Esophagus squamous epithelium (tissue), 5 donors: ENCODE measurements around the gene TMEM129. TPM values are rescaled to one million over a fixed set of nuclear protein-coding genes. Genes with fewer than 3 reads are reported as not detected.

ENCODE experiments used
- DNase-seq: peaks from one replicate; lab custom pipeline; 2025; lab: John Stamatoyannopoulos, UW
- H3K27ac ChIP-seq, 4 donors: fragments of 200-600 bp; sonication (generic); one replicate each; pipeline ENCODE4 v1.5.1; 2016 to 2019; ENCODE audit warnings: mild to moderate bottlenecking in 1 of 4
- H3K27me3 ChIP-seq, 4 donors: fragments of 200-600 bp; sonication (generic); 1 replicate in 3 of 4; 2 replicates in 1 of 4; pipeline versions ENCODE4 v1.5.1 to v1.6.0; 2017 to 2021; ENCODE audit warnings: antibody characterized with exemption in 1 of 4
- H3K36me3 ChIP-seq, 3 donors: fragments of 200-600 bp; sonication (generic); one replicate each; pipeline ENCODE4 v1.5.1; 2016 to 2019
- H3K4me1 ChIP-seq, 3 donors: fragments of 200-600 bp; sonication (generic); one replicate each; pipeline ENCODE4 v1.5.1; 2017 to 2019
- H3K4me3 ChIP-seq, 4 donors: fragments of 200-600 bp; sonication (generic); 1 replicate in 3 of 4; 2 replicates in 1 of 4; pipeline ENCODE4 v1.5.1; 2016 to 2019; ENCODE audit warnings: mild to moderate bottlenecking in 2 of 4, moderate library complexity in 1 of 4
- H3K9me3 ChIP-seq, 3 donors: fragments of 200-600 bp; sonication (generic); one replicate each; pipeline ENCODE4 v1.5.1; 2016 to 2019
- CTCF ChIP-seq, 6 experiments: fragments of 450-650 bp in 4 of 6; fragments of 200-600 bp in 2 of 6; sonication (generic) in 2 of 6; IDR thresholded peaks; one replicate each; pipeline ENCODE4 v1.5.1; 2016 to 2019; ENCODE audit warnings: antibody characterized with exemption in 6 of 6, mild to moderate bottlenecking in 4 of 6, moderate library complexity in 4 of 6
- POLR2A ChIP-seq, 4 donors: fragments of 450-650 bp; IDR thresholded peaks; one replicate each; pipeline ENCODE4 v1.6.1; 2017; ENCODE audit warnings: antibody characterized with exemption in 4 of 4, mild to moderate bottlenecking in 4 of 4, moderate library complexity in 3 of 4
- WGBS, 2 donors: methylation state at CpG; one replicate each; pipeline ENCODE4 v1.1.5; 2018; 5-methylcytosine and 5-hydroxymethylcytosine counted together
- intact Hi-C: fragments of 100-400 bp; cut with DNase I; formaldehyde crosslinking; loops from one replicate; pipeline ENCODE4 v1.15.0; 2022
- total RNA-seq, 4 donors: library from RNA; depleted of rRNA; stranded (reverse); fragments of >200 nt; gene quantifications; one replicate each; pipeline ENCODE4 v1.1.0, GENCODE V29; 2016
- donor health status: DM: yes; HTN: yes; CAD: no.

TMEM129 gene
- total RNA-seq, 4 donors from 2014 or later, result 30.4 to 47.5 (median 38.3) TPM

- WGBS, 2 donors, result no CpG with 5 or more reads among the region's 3 CpGs
- DNase-seq, result no peak
- TF ChIP-seq CTCF (IDR thresholded peaks at IDR 0.05), result no peak
- TF ChIP-seq POLR2A (IDR thresholded peaks at IDR 0.05), result no peak
- Histone ChIP-seq H3K4me3 (no peak overlapping the region), H3K4me1 (peaks cover 42 to 67% (median 44%) of the 10 kb centered on the region in 3 donors), H3K36me3 (peaks cover 0 to 9% (median 0%) of the 10 kb centered on the region in 3 donors), H3K9me3 (no peaks in the 10 kb centered on the region), H3K27ac (no peak overlapping the region), H3K27me3 (peaks cover 0 to 10% (median 0%) of the 10 kb centered on the region in 4 donors)
- intact Hi-C loops, result loop anchor here (5.0 kb wide), 2 partner anchors 63 to 153 kb away; no protein-coding TSS in a partner anchor
Measured at GRCh38 chr4:1749370-1749769, 28.2 kb upstream of the TMEM129 start.

- TF ChIP-seq CTCF (IDR thresholded peaks at IDR 0.05), result peak; percentile 74 to 90 (median 81)
- no peak for TF ChIP-seq POLR2A (IDR thresholded peaks at IDR 0.05)
- H3K36me3 ChIP-seq, result peaks cover 0 to 17% (median 0%) of the 10 kb centered on the region in 3 donors
- no peak overlapping the region for H3K27ac ChIP-seq
- H3K27me3 ChIP-seq, result peaks cover 0 to 10% (median 0%) of the 10 kb centered on the region in 4 donors
- WGBS, 2 donors, result 0% methylated on average over 4 to 7 of the region's 29 CpGs
- intact Hi-C loops, result loop anchor here (5.0 kb wide), 2 partner anchors 64 to 154 kb away; no protein-coding TSS in a partner anchor
- no peaks in the 10 kb centered on the region for H3K9me3 ChIP-seq
- DNase-seq, result no peak
- H3K4me3 ChIP-seq, result peak overlapping the region in 1 of 4 donors; percentile 32
- H3K4me1 ChIP-seq, result peaks cover 34 to 59% (median 36%) of the 10 kb centered on the region in 3 donors
Measured at GRCh38 chr4:1748465-1748995, 27.4 kb upstream of the TMEM129 start.

GRCh38 chr4:1747603-1747967, 26.5 kb upstream of the TMEM129 start:
- Histone ChIP-seq H3K36me3 (peaks cover 0 to 20% (median 0%) of the 10 kb centered on the region in 3 donors), H3K27ac (no peak overlapping the region), H3K4me3 (no peak overlapping the region), H3K27me3 (peaks cover 0 to 10% (median 0%) of the 10 kb centered on the region in 4 donors), H3K4me1 (peaks cover 25 to 49% (median 26%) of the 10 kb centered on the region in 3 donors), H3K9me3 (no peaks in the 10 kb centered on the region)
- no peak for TF ChIP-seq POLR2A (IDR thresholded peaks at IDR 0.05)
- TF ChIP-seq CTCF (IDR thresholded peaks at IDR 0.05), result no peak
- intact Hi-C loops, result loop anchor here (5.0 kb wide), 2 partner anchors 65 to 155 kb away; no protein-coding TSS in a partner anchor
- no CpG with 5 or more reads among the region's 16 CpGs for WGBS, 2 donors
- DNase-seq, result no peak

GRCh38 chr4:1746919-1747602, 25.9 kb upstream of the TMEM129 start:
- no peak for DNase-seq
- H3K27me3 ChIP-seq, result peaks cover 0 to 10% (median 0%) of the 10 kb centered on the region in 4 donors
- TF ChIP-seq POLR2A (IDR thresholded peaks at IDR 0.05) (no peak), CTCF (IDR thresholded peaks at IDR 0.05) (no peak)
- H3K9me3 ChIP-seq, result no peaks in the 10 kb centered on the region
- no CpG with 5 or more reads among the region's 33 CpGs for WGBS, 2 donors
- no peak overlapping the region for H3K4me3 ChIP-seq
- H3K36me3 ChIP-seq, result peaks cover 0 to 26% (median 0%) of the 10 kb centered on the region in 3 donors
- H3K4me1 ChIP-seq, result peaks cover 20 to 44% (median 21%) of the 10 kb centered on the region in 3 donors
- no peak overlapping the region for H3K27ac ChIP-seq
- intact Hi-C loops, result loop anchor here (5.0 kb wide), 2 partner anchors 65 to 155 kb away; no protein-coding TSS in a partner anchor

- no peaks in the 10 kb centered on the region for H3K9me3 ChIP-seq
- no peak overlapping the region for H3K4me3 ChIP-seq
- peaks cover under 1 to 33% (median 4%) of the 10 kb centered on the region in 3 donors for H3K36me3 ChIP-seq
- H3K27ac ChIP-seq, result no peak overlapping the region
- DNase-seq, result no peak
- peak; percentile 56 to 85 (median 77) for TF ChIP-seq CTCF (IDR thresholded peaks at IDR 0.05)
- no peak for TF ChIP-seq POLR2A (IDR thresholded peaks at IDR 0.05)
- WGBS, 2 donors, result 40% methylated on average over 1 of the region's 17 CpGs; no CpG with 5 or more reads in 1 of the 2 donors
- H3K27me3 ChIP-seq, result peaks cover 0 to 10% (median 0%) of the 10 kb centered on the region in 4 donors
- intact Hi-C loops, result loop anchor here (5.0 kb wide), 2 partner anchors 66 to 156 kb away; no protein-coding TSS in a partner anchor
- peaks cover 12 to 36% (median 13%) of the 10 kb centered on the region in 3 donors for H3K4me1 ChIP-seq
Measured at GRCh38 chr4:1746265-1746691, 25.2 kb upstream of the TMEM129 start.
